Upper lobe of left lung (tissue), 6 donors: ENCODE data around the gene MYO9A. TPM values are rescaled to one million over a fixed set of nuclear protein-coding genes. Genes with fewer than 3 reads are reported as not detected.
A peak's percentile ranks its signal among the peaks of the same experiment; 100 is the strongest.

ENCODE experiments used
- ATAC-seq, 2 donors: fragments of 200-7000 bp; cut with Tn5 transposase; one replicate each; pipeline ENCODE4 v1.9.1; 2022; ENCODE audit warnings: mild to moderate bottlenecking in 2 of 2, moderate library complexity in 2 of 2; ENCODE audit not compliant: low FRiP score in 2 of 2
- DNase-seq, 2 donors: peaks; one replicate each; pipeline ENCODE4 v3.0.0-alpha.2; 2019 to 2020
- H3K27ac ChIP-seq, 4 donors: fragments of 200-600 bp; sonication (generic); one replicate each; pipeline ENCODE4 v1.5.1; 2016 to 2019
- H3K27me3 ChIP-seq, 4 donors: fragments of 200-600 bp; sonication (generic); one replicate each; pipeline ENCODE4 v1.5.1; 2017 to 2019
- H3K36me3 ChIP-seq, 4 donors: fragments of 200-600 bp; sonication (generic); one replicate each; pipeline ENCODE4 v1.5.1; 2016 to 2019
- H3K4me1 ChIP-seq, 4 donors: fragments of 200-600 bp; sonication (generic); one replicate each; pipeline ENCODE4 v1.5.1; 2018 to 2019
- H3K4me3 ChIP-seq, 4 donors: fragments of 200-600 bp; sonication (generic); one replicate each; pipeline ENCODE4 v1.5.1; 2017 to 2019; ENCODE audit warnings: mild to moderate bottlenecking in 2 of 4, moderate library complexity in 1 of 4
- H3K9me3 ChIP-seq, 4 donors: fragments of 200-600 bp; sonication (generic); one replicate each; pipeline ENCODE4 v1.5.1; 2018 to 2019
- EP300 ChIP-seq, 4 donors: sonication (generic); formaldehyde crosslinking; IDR thresholded peaks; one replicate each; pipeline ENCODE4 v1.5.1; 2017; ENCODE audit warnings: antibody characterized with exemption in 4 of 4, control low read depth in 2 of 4
- POLR2A ChIP-seq, 4 donors: fragments of 450-650 bp; IDR thresholded peaks; one replicate each; pipeline ENCODE4 v1.5.1; 2016 to 2017; ENCODE audit warnings: antibody characterized with exemption in 4 of 4, mild to moderate bottlenecking in 2 of 4
- POLR2AphosphoS5 ChIP-seq, 2 donors: sonication (generic); formaldehyde crosslinking; IDR thresholded peaks; one replicate each; pipeline ENCODE4 v1.5.1; 2017; ENCODE audit warnings: antibody characterized with exemption in 2 of 2
- WGBS, 2 donors: methylation state at CpG; one replicate each; pipeline ENCODE4 v1.1.5; 2017 to 2018; 5-methylcytosine and 5-hydroxymethylcytosine counted together
- total RNA-seq, 6 donors: library from RNA; depleted of rRNA in 4 of 6; stranded (reverse); fragments of >200 nt in 4 of 6; gene quantifications; one replicate each; pipeline versions ENCODE4 v1.1.0 to v1.2.1, GENCODE V29; 2016 to 2021
- TF ChIP-seq, protein P1 (sequence below), 6 experiments: fragments of 450-650 bp in 4 of 6; fragments of 200-600 bp in 2 of 6; sonication (generic) in 2 of 6; IDR thresholded peaks; one replicate each; pipeline ENCODE4 v1.5.1; 2016 to 2019; ENCODE audit warnings: antibody characterized with exemption in 6 of 6
- donor health status: DM: no; HTN: no; CAD: no; lungs with moderate emphysema.
- donor health status: DM: no; HTN: yes; CAD: no; lungs with severe emphysema.

MYO9A gene
- total RNA-seq, 6 donors from 2014 or later: 53.2 to 143 (median 76.5) TPM

DNA sequence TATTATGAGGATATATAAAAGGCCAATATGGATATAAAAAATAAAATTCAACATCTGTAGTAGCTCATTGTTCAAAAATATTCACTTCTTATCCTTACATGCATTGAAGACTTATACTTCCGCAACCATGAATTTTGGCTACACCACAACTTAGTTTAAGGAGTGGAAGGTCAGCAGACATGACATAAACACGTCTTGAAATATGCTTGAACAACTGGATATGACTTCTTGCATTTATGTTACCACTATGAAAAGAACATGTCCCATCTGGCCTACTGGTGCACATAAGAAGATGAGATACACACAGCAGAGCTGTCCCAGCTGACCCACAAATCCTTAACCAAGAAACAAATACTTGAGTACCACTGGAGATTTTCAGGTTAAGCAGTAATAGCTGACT lies 52.1 kb downstream of the MYO9A start:
- 90 to 94% methylated on average over 2 of the region's 2 CpGs for WGBS, 2 donors
- Histone ChIP-seq H3K4me3 (no peak overlapping the region), H3K27me3 (no peaks in the 10 kb centered on the region), H3K9me3 (no peaks in the 10 kb centered on the region), H3K4me1 (peaks cover 0 to 8% (median 2%) of the 10 kb centered on the region in 4 donors), H3K36me3 (no peaks in the 10 kb centered on the region), H3K27ac (no peak overlapping the region)
- no peak for TF ChIP-seq EP300 (IDR thresholded peaks at IDR 0.05)
- DNase-seq: no peak
- no peak for ATAC-seq

DNA sequence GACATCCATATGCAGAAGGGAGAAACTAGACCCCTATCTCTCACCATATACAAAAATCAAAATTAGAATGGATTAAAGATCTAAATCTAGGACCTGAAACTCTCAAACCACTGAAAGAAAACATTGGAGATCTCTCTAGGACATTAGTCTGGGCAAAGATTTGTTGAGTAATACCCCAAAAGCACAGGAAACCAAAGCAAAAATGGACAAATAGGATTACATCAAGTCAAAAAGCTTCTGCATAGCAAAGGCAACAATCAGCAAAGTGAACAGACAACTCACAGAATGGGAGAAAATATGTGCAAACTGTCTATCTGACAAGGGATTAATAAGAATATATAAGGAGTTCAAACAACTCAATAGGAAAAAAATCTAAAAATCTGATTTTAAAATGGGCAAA lies 54.8 kb downstream of the MYO9A start:
- Histone ChIP-seq H3K9me3 (no peaks in the 10 kb centered on the region), H3K27me3 (no peaks in the 10 kb centered on the region), H3K4me1 (peaks cover 0 to 11% (median 4%) of the 10 kb centered on the region in 4 donors), H3K4me3 (no peak overlapping the region), H3K36me3 (no peaks in the 10 kb centered on the region), H3K27ac (no peak overlapping the region)
- DNase-seq (no peak), ATAC-seq (no peak)
- TF ChIP-seq, protein P1, sequence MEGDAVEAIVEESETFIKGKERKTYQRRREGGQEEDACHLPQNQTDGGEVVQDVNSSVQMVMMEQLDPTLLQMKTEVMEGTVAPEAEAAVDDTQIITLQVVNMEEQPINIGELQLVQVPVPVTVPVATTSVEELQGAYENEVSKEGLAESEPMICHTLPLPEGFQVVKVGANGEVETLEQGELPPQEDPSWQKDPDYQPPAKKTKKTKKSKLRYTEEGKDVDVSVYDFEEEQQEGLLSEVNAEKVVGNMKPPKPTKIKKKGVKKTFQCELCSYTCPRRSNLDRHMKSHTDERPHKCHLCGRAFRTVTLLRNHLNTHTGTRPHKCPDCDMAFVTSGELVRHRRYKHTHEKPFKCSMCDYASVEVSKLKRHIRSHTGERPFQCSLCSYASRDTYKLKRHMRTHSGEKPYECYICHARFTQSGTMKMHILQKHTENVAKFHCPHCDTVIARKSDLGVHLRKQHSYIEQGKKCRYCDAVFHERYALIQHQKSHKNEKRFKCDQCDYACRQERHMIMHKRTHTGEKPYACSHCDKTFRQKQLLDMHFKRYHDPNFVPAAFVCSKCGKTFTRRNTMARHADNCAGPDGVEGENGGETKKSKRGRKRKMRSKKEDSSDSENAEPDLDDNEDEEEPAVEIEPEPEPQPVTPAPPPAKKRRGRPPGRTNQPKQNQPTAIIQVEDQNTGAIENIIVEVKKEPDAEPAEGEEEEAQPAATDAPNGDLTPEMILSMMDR (IDR thresholded peaks at IDR 0.05): no peak
- no peak for TF ChIP-seq POLR2A (IDR thresholded peaks at IDR 0.05)
- TF ChIP-seq POLR2AphosphoS5 (IDR thresholded peaks at IDR 0.05): no peak
- TF ChIP-seq EP300 (IDR thresholded peaks at IDR 0.05): no peak

DNA sequence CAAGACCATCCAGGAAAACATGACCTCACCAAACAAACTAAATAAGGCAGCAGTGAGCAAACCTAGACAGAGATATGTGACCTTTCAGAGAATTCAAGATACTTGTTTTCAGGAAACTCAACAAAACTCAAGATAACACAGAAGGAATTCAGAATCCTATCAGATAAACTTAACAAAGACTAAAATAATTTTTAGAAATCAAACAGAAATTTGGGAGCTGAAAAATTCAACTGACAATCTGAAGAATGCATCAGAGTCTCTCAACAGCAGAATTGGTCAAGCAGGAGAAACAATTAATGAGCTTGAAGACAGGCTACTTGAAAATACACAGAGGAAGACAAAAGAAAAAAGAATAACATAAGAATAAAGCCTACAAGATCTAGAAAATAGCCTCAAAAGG lies 55.6 kb downstream of the MYO9A start:
- TF ChIP-seq POLR2A (IDR thresholded peaks at IDR 0.05) (no peak), POLR2AphosphoS5 (IDR thresholded peaks at IDR 0.05) (no peak), EP300 (IDR thresholded peaks at IDR 0.05) (no peak)
- TF ChIP-seq, protein P1 (IDR thresholded peaks at IDR 0.05): no peak
- H3K36me3 ChIP-seq: no peaks in the 10 kb centered on the region
- no peak overlapping the region for H3K4me3 ChIP-seq
- no peak overlapping the region for H3K27ac ChIP-seq
- H3K4me1 ChIP-seq: peaks cover 0 to 17% (median 5%) of the 10 kb centered on the region in 4 donors
- no peaks in the 10 kb centered on the region for H3K9me3 ChIP-seq
- DNase-seq: no peak
- no peak for ATAC-seq
- H3K27me3 ChIP-seq: no peaks in the 10 kb centered on the region

DNA sequence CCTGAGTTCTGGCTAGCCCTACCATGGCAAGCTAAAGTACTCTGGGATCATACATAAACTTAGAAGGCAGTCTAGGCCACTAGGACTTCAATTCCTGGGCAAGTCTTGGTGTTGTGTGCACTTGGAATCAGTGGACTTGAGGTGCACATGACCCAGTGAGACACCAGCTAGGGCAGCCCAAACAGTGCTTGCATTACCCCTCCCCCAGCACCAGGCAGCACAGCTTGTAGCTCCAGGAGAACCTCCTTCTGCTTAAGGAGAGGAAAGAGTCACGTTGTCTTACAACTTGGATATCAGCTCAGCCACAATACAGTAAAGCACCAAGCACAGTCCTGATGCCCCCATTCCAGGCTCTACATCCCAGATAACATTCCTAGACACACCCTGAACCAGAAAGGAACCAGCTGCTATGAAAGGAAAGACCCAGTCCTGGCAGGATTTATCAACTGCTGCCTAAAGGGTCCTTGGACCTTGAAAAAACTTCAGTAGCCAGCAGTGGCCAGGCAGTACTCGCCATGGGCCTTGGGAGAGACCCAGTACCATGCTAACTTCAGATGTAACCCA lies 57.2 kb downstream of the MYO9A start:
- Histone ChIP-seq H3K27me3 (no peaks in the 10 kb centered on the region), H3K4me3 (no peak overlapping the region), H3K4me1 (peaks cover 0 to 18% (median 5%) of the 10 kb centered on the region in 4 donors), H3K27ac (no peak overlapping the region), H3K9me3 (no peaks in the 10 kb centered on the region), H3K36me3 (no peaks in the 10 kb centered on the region)
- DNase-seq (no peak), ATAC-seq (peak in 1 of 2 donors; percentile 14)
- WGBS, 2 donors: 77 to 86% methylated on average over 2 of the region's 2 CpGs
- TF ChIP-seq POLR2A (IDR thresholded peaks at IDR 0.05) (no peak), POLR2AphosphoS5 (IDR thresholded peaks at IDR 0.05) (no peak), EP300 (IDR thresholded peaks at IDR 0.05) (no peak)
- TF ChIP-seq, protein P1 (IDR thresholded peaks at IDR 0.05): no peak

DNA sequence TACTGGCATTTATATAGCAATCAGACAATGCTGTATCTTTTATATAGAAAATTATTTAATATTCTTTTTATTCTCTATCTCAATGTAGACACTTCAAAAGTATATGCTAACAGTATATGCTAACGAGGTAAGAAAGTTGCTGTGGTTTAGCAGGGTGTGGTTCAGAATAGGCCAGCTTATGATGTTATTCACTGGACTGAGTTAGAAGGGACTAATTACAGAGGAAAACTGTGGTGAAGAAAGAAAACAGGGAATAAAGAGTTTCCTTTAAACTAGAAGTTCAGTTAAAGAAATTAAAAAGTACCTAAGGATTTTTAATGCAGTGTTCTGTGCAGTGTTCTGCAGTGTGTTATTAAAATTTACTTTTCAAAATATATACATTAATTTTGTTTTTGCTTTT lies 59.4 kb downstream of the MYO9A start:
- Histone ChIP-seq H3K36me3 (no peaks in the 10 kb centered on the region), H3K27ac (no peak overlapping the region), H3K27me3 (no peaks in the 10 kb centered on the region), H3K4me3 (no peak overlapping the region), H3K4me1 (peaks cover 0 to 18% (median 5%) of the 10 kb centered on the region in 4 donors), H3K9me3 (no peaks in the 10 kb centered on the region)
- 52 to 57% methylated on average over 1 of the region's 1 CpG for WGBS, 2 donors
- TF ChIP-seq POLR2AphosphoS5 (IDR thresholded peaks at IDR 0.05) (no peak), POLR2A (IDR thresholded peaks at IDR 0.05) (no peak), EP300 (IDR thresholded peaks at IDR 0.05) (no peak)
- TF ChIP-seq, protein P1 (IDR thresholded peaks at IDR 0.05): no peak
- ATAC-seq (peak in 1 of 2 donors; percentile 58), DNase-seq (no peak)
